Neural progenitor cell (in vitro differentiated cells): Measurements from ENCODE around the gene GNG7. TPM values are rescaled to one million over a fixed set of nuclear protein-coding genes. Genes with fewer than 3 reads are reported as not detected.
"Not testable (repeated sequence)": the region's sequence is repeated elsewhere in the genome, so short reads cannot be mapped to it uniquely, and the experiment has no call there.

ENCODE experiments used
- DNase-seq: peaks from one replicate; pipeline ENCODE4 v3.0.0-alpha.2; 2016; ENCODE audit warnings: low spot score
- H2AFZ ChIP-seq: fragments of 200-600 bp; sonication (generic); replicated peaks from 2 replicates; pipeline ENCODE4 v1.6.1; 2016; ENCODE audit warnings: antibody characterized with exemption
- H3F3A ChIP-seq: fragments of 200-600 bp; sonication (generic); 2 replicates; pipeline ENCODE4 v1.6.1; 2016; ENCODE audit warnings: antibody characterized with exemption, low read depth
- H3K27ac ChIP-seq: fragments of 200-600 bp; sonication (generic); 2 replicates; pipeline ENCODE4 v1.5.1; 2016; ENCODE audit warnings: mild to moderate bottlenecking
- H3K27me3 ChIP-seq: fragments of 200-600 bp; sonication (generic); 2 replicates; pipeline ENCODE4 v1.6.1; 2016; ENCODE audit warnings: mild to moderate bottlenecking, moderate library complexity
- H3K36me3 ChIP-seq: fragments of 200-600 bp; sonication (generic); 2 replicates; pipeline ENCODE4 v1.5.1; 2016
- H3K4me1 ChIP-seq: fragments of 200-600 bp; sonication (generic); 2 replicates; pipeline ENCODE4 v1.6.1; 2016; ENCODE audit warnings: mixed run types
- H3K4me2 ChIP-seq: fragments of 200-600 bp; sonication (generic); 2 replicates; pipeline ENCODE4 v1.6.1; 2016
- H3K4me3 ChIP-seq: fragments of 200-600 bp; sonication (generic); 2 replicates; pipeline ENCODE4 v1.5.1; 2016
- H3K79me2 ChIP-seq: fragments of 200-600 bp; sonication (generic); 2 replicates; pipeline ENCODE4 v1.6.1; 2016; ENCODE audit warnings: low read depth
- H3K9ac ChIP-seq: fragments of 200-600 bp; sonication (generic); 2 replicates; pipeline ENCODE4 v1.6.1; 2016
- H3K9me3 ChIP-seq: fragments of 200-600 bp; sonication (generic); 2 replicates; pipeline ENCODE4 v1.5.1; 2016; ENCODE audit warnings: low read depth
- H4K20me1 ChIP-seq: fragments of 200-600 bp; sonication (generic); 2 replicates; pipeline ENCODE4 v1.6.1; 2016; ENCODE audit warnings: low read depth
- H3K27ac Mint-ChIP-seq: 3 replicates; pipeline ENCODE4 v1.8.0; 2021; ENCODE audit warnings: mixed read lengths
- H3K27me3 Mint-ChIP-seq: 2 replicates; pipeline ENCODE4 v1.8.0; 2022; ENCODE audit warnings: low read depth, mild to moderate bottlenecking, inconsistent platforms, moderate library complexity, mixed read lengths; ENCODE audit not compliant: insufficient read depth
- H3K36me3 Mint-ChIP-seq: 3 replicates; pipeline ENCODE4 v1.8.0; 2021; ENCODE audit warnings: mixed read lengths
- H3K4me1 Mint-ChIP-seq: 3 replicates; pipeline ENCODE4 v1.8.0; 2021; ENCODE audit warnings: mixed read lengths
- H3K4me3 Mint-ChIP-seq: 3 replicates; pipeline ENCODE4 v1.8.0; 2021; ENCODE audit warnings: mild to moderate bottlenecking, moderate library complexity, mixed read lengths
- H3K9me3 Mint-ChIP-seq: 3 replicates; pipeline ENCODE4 v1.8.0; 2020; ENCODE audit warnings: mixed read lengths
- EZH2 ChIP-seq: fragments of 200-600 bp; sonication (generic); IDR thresholded peaks from 2 replicates; pipeline ENCODE4 v1.6.1; 2017; ENCODE audit warnings: antibody characterized with exemption, mild to moderate bottlenecking, moderate library complexity
- EZH2phosphoT487 ChIP-seq: fragments of 200-600 bp; sonication (generic); IDR thresholded peaks from 2 replicates; pipeline ENCODE4 v1.6.1; 2017; ENCODE audit warnings: antibody characterized with exemption
- total RNA-seq: library from RNA; depleted of rRNA; stranded (reverse); fragments of >200 nt; gene quantifications from 2 replicates; pipeline ENCODE4 v1.2.3, GENCODE V29; 2015; ENCODE audit warnings: low replicate concordance
- TF ChIP-seq, protein P1 (sequence below): fragments of 200-600 bp; sonication (generic); IDR thresholded peaks from 2 replicates; pipeline ENCODE4 v1.5.1; 2017; ENCODE audit warnings: antibody characterized with exemption, mild to moderate bottlenecking

Gene GNG7
- total RNA-seq, 1 donor from 2014 or later: 7.0 TPM

DNA sequence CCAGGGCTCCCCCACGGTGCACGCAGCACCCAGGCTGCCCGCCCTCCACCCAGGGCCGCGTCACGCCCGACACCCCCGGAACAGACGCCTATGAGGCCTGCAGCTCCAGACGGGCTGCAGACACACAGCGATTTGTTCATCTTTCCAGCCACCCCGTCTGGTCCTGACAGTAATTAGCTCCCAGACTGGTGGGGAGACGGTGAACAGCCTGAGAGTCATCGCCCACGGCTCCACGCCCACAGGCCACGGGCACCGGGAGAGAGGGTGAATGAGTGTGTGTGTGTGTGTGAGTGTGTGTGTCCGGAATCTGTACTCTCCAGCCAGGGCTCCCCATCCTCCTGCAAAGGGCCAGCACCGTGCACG lies 208.4 kb downstream of the GNG7 start:
- H3K4me3 ChIP-seq: peak overlapping the region; percentile 56
- TF ChIP-seq, protein P1, sequence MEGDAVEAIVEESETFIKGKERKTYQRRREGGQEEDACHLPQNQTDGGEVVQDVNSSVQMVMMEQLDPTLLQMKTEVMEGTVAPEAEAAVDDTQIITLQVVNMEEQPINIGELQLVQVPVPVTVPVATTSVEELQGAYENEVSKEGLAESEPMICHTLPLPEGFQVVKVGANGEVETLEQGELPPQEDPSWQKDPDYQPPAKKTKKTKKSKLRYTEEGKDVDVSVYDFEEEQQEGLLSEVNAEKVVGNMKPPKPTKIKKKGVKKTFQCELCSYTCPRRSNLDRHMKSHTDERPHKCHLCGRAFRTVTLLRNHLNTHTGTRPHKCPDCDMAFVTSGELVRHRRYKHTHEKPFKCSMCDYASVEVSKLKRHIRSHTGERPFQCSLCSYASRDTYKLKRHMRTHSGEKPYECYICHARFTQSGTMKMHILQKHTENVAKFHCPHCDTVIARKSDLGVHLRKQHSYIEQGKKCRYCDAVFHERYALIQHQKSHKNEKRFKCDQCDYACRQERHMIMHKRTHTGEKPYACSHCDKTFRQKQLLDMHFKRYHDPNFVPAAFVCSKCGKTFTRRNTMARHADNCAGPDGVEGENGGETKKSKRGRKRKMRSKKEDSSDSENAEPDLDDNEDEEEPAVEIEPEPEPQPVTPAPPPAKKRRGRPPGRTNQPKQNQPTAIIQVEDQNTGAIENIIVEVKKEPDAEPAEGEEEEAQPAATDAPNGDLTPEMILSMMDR: no peak
- TF ChIP-seq EZH2phosphoT487: no peak
- TF ChIP-seq EZH2: no peak
- no peaks in the 10 kb centered on the region for H3K36me3 ChIP-seq
- peak overlapping the region; percentile 79 for H3K4me2 ChIP-seq
- H2AFZ ChIP-seq: no peak overlapping the region
- peaks cover 8% of the 10 kb centered on the region for H3K4me1 ChIP-seq
- Mint-ChIP-seq H3K4me1 (peaks cover 32% of the 10 kb centered on the region), H3K9me3 (peaks cover 4% of the 10 kb centered on the region), H3K27me3 (peaks cover 42% of the 10 kb centered on the region), H3K27ac (no peak overlapping the region), H3K36me3 (no peaks in the 10 kb centered on the region), H3K4me3 (peak overlapping the region; percentile 81)
- DNase-seq: no peak
- H4K20me1 ChIP-seq: no peaks in the 10 kb centered on the region
- peaks cover 73% of the 10 kb centered on the region for H3K27me3 ChIP-seq
- H3F3A ChIP-seq: peaks cover 19% of the 10 kb centered on the region
- no peak overlapping the region for H3K9ac ChIP-seq
- no peaks in the 10 kb centered on the region for H3K79me2 ChIP-seq
- no peaks in the 10 kb centered on the region for H3K9me3 ChIP-seq
- H3K27ac ChIP-seq: no peak overlapping the region

DNA sequence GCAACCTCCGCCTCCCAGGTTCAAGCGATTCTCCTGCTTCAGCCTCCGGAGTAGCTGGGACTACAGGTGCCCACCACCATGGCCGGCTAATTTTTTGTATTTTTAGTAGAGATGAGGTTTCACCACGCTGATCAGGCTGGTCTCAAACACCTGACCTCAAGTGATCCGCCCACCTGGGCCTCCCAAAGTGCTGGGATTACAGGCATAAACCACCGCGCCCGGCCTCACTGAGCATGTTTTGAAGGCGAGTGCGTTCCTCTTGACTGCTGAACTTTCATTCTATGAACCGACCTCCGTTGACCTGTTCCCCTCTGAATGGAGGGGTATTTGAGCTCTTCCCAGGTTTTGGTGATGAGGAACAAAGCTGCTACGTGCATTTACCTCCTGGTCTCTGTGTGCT lies 209.0 kb downstream of the GNG7 start:
- peaks cover 31% of the 10 kb centered on the region for H3K4me1 Mint-ChIP-seq
- H3K4me3 Mint-ChIP-seq: peak overlapping the region; percentile 69
- Histone ChIP-seq H3K27me3 (peaks cover 80% of the 10 kb centered on the region), H3F3A (peaks cover 23% of the 10 kb centered on the region)
- peaks cover 45% of the 10 kb centered on the region for H3K27me3 Mint-ChIP-seq
- not testable (repeated sequence) for H3K36me3 Mint-ChIP-seq, H3K9me3 ChIP-seq, H3K4me3 ChIP-seq, H3K4me1 ChIP-seq, H3K27ac Mint-ChIP-seq, H3K36me3 ChIP-seq, H3K9ac ChIP-seq, H3K4me2 ChIP-seq, H3K27ac ChIP-seq, H2AFZ ChIP-seq, H4K20me1 ChIP-seq, H3K79me2 ChIP-seq, H3K9me3 Mint-ChIP-seq
- DNase-seq: peak; percentile 31

DNA sequence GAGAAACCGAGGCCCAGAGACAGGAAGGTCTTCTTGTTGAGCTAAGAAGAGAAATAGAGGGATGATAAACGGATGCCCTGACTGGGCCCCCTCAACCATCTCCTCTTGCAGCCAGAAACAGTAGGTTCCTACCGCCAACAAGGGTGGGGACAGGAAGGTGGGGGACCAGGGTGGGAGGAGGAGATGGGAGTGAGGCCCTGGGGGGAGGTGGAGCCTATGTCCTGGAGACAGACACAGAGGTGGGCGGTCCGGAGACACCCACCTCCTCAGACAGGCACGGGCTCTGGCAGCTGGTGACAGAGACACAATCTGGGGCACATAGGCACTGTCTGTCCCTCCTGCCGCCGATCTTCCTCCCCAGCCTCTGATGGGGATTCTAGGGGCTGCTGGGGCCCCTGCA lies 209.6 kb downstream of the GNG7 start:
- Histone ChIP-seq H3K4me3 (no peak overlapping the region), H3F3A (peaks cover 24% of the 10 kb centered on the region), H3K27me3 (peaks cover 85% of the 10 kb centered on the region), H2AFZ (no peak overlapping the region), H3K9ac (no peak overlapping the region), H3K4me2 (no peak overlapping the region), H4K20me1 (no peaks in the 10 kb centered on the region), H3K27ac (no peak overlapping the region), H3K79me2 (no peaks in the 10 kb centered on the region), H3K36me3 (no peaks in the 10 kb centered on the region), H3K9me3 (no peaks in the 10 kb centered on the region), H3K4me1 (peaks cover 8% of the 10 kb centered on the region)
- no peak overlapping the region for H3K4me3 Mint-ChIP-seq
- H3K4me1 Mint-ChIP-seq: peaks cover 31% of the 10 kb centered on the region
- H3K9me3 Mint-ChIP-seq: peaks cover 4% of the 10 kb centered on the region
- no peak overlapping the region for H3K27ac Mint-ChIP-seq
- DNase-seq: no peak
- peaks cover 45% of the 10 kb centered on the region for H3K27me3 Mint-ChIP-seq
- H3K36me3 Mint-ChIP-seq: no peaks in the 10 kb centered on the region
- TF ChIP-seq EZH2phosphoT487 (no peak), EZH2 (no peak)
- TF ChIP-seq, protein P1: no peak

DNA sequence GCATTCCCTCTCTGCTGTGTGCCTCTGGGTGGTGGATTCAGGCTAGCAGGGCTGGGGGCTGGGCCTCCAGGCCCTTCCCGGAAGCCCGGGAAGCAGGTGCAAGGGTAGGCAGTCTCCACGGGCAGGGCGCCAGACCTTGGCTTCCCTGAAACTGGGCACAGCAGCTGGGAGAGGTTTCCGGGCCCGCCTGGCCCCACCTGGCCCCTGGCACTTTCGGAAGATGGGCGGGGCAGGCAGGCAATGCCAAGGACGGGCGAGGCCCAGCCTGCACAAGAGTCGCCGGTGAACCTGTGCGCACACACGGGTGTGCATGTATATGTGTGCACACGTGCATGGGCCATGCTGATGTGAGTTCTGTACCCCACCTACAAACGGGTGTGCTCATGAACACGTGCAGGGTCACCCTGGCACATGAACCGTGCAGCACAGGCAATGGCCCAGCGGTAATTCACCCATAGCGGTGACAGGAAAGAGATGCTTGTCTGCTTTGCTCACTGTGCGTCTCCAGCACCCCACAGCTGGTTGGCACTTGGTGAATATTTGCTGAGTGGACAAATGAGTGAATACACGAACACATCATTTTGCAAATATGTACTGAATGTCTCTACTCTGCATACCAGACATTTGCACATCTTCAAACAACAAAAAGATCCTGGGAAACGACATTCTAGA lies 211.2 kb downstream of the GNG7 start:
- Histone ChIP-seq H3K4me3 (no peak overlapping the region), H3K79me2 (no peaks in the 10 kb centered on the region), H3K9me3 (no peaks in the 10 kb centered on the region), H3F3A (peaks cover 24% of the 10 kb centered on the region), H3K27ac (no peak overlapping the region), H3K4me2 (no peak overlapping the region), H3K4me1 (peaks cover 8% of the 10 kb centered on the region), H4K20me1 (no peaks in the 10 kb centered on the region), H3K27me3 (peaks cover 96% of the 10 kb centered on the region), H3K9ac (no peak overlapping the region), H3K36me3 (no peaks in the 10 kb centered on the region), H2AFZ (no peak overlapping the region)
- Mint-ChIP-seq H3K27ac (no peak overlapping the region), H3K4me3 (no peak overlapping the region), H3K4me1 (peaks cover 29% of the 10 kb centered on the region), H3K9me3 (peaks cover 6% of the 10 kb centered on the region), H3K27me3 (peaks cover 52% of the 10 kb centered on the region), H3K36me3 (no peaks in the 10 kb centered on the region)
- DNase-seq: no peak
- TF ChIP-seq, protein P1: no peak
- TF ChIP-seq EZH2: no peak
- TF ChIP-seq EZH2phosphoT487: no peak
